Kidney (tissue), 14 donors: ENCODE measurements around the gene IL17C. TPM values are rescaled to one million over a fixed set of nuclear protein-coding genes. Genes with fewer than 3 reads are reported as not detected.

ENCODE experiments used
- DNase-seq, 5 donors: peaks; one replicate each; pipeline ENCODE4 v3.0.0-alpha.2; 2013 to 2020
- FAIRE-seq: peaks from 2 replicates; lab custom pipeline; 2012; peaks lifted over from hg19 to GRCh38; lab: Jason Lieb, UNC
- H3K27ac ChIP-seq, 2 donors: one replicate each; pipeline ENCODE4 v1.7.0; 2013; ENCODE audit warnings: low read depth in 2 of 2, low read length in 2 of 2, inconsistent platforms in 1 of 2
- H3K27me3 ChIP-seq: one replicate; pipeline ENCODE4 v1.7.1; 2013; ENCODE audit warnings: low read length, inconsistent platforms; ENCODE audit not compliant: control insufficient read depth, insufficient read depth
- H3K36me3 ChIP-seq, 3 donors: one replicate each; pipeline versions ENCODE4 v1.7.0 to v1.7.1; 2013; ENCODE audit warnings: low read length in 3 of 3, control low read depth in 1 of 3, inconsistent platforms in 1 of 3; ENCODE audit not compliant: insufficient read depth in 3 of 3, control insufficient read depth in 2 of 3
- H3K4me1 ChIP-seq, 3 donors: one replicate each; pipeline versions ENCODE4 v1.7.0 to v1.7.1; 2013; ENCODE audit warnings: low read length in 3 of 3, inconsistent platforms in 1 of 3, low read depth in 1 of 3; ENCODE audit not compliant: control insufficient read depth in 2 of 3, insufficient read depth in 2 of 3
- H3K4me3 ChIP-seq, 3 donors: one replicate each; pipeline versions ENCODE4 v1.7.0 to v1.8.1; 2013; ENCODE audit warnings: low read length in 3 of 3, control low read depth in 1 of 3, inconsistent platforms in 1 of 3
- H3K9ac ChIP-seq, 3 donors: one replicate each; pipeline versions ENCODE4 v1.7.0 to v1.7.1; 2013; ENCODE audit warnings: low read length in 3 of 3, control low read depth in 1 of 3, inconsistent platforms in 1 of 3
- H3K9me3 ChIP-seq, 3 donors: one replicate each; pipeline versions ENCODE4 v1.7.0 to v1.7.1; 2013; ENCODE audit warnings: low read length in 3 of 3, control low read depth in 1 of 3, inconsistent platforms in 1 of 3; ENCODE audit not compliant: control insufficient read depth in 2 of 3, insufficient read depth in 1 of 3
- intact Hi-C: fragments of 100-400 bp; cut with DNase I; formaldehyde crosslinking; loops from one replicate; pipeline ENCODE4 v1.11.1; 2022
- polyA plus RNA-seq: library from polyadenylated mRNA; stranded (reverse); fragments of 350-450 nt; fragmentation: Illumina TruSeq; extraction: RNeasy Lipid Tissue Mini Kit (QIAGEN cat#74804); gene quantifications from one replicate; pipeline ENCODE4 v1.2.3, GENCODE V29; 2014; ENCODE audit warnings: low read depth, low replicate concordance; ENCODE audit not compliant: insufficient read depth
- total RNA-seq: library from RNA; stranded (reverse); fragmentation: NEBNext Ultra II Directional; extraction: Animal tissue kit (Norgen Biotek cat#: 25700); gene quantifications from one replicate; pipeline ENCODE4 v1.2.1, GENCODE V29; 2021
- TF ChIP-seq, protein P1 (sequence below): IDR thresholded peaks from 3 replicates; pipeline ENCODE4 v1.5.1; 2012; ENCODE audit warnings: mild to moderate bottlenecking, moderate library complexity, borderline replicate concordance; ENCODE audit not compliant: insufficient read depth; ENCODE audit errors: extremely low read depth
- donor health status: control.
- donor health status: control.
- donor health status: control.
- donor health status: control.
- donor health status: control.
- donor health status: DM: yes; HTN: yes; CAD: no.
- donor health status: Normal renal cell carcinoma (clear cell type).

The IL17C gene
- total and polyA plus RNA-seq, 2 donors from 2014 or later = not detected

DNA sequence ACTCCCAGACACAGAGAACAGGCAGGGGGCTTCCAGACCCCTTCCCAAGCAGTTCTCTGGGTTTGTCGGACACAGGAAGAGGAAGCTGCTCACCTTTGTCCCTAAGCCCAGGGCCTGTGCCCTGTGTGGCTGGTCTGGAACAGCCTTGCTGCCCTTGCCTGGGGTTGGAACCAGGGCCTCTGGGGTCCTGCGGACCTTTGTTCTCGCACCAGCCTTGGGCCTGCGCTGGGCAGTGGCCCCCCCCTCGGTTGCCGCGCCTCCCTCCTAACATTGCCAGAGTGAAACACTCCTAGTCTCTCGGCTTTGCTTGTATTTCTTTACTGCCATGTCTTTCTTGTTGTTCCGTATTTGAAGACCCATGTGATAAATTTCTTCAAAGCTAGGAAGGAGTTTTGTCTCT, 8.5 kb upstream of the IL17C start:
- intact Hi-C loops = no loop called here
- Histone ChIP-seq H3K4me3 (no peak overlapping the region), H3K4me1 (peaks cover 0 to 3% (median 0%) of the 10 kb centered on the region in 3 donors), H3K9me3 (no peaks in the 10 kb centered on the region), H3K9ac (no peak overlapping the region), H3K27ac (no peak overlapping the region), H3K36me3 (peaks cover 0 to 12% (median 3%) of the 10 kb centered on the region in 3 donors), H3K27me3 (no peaks in the 10 kb centered on the region)
- TF ChIP-seq, protein P1, sequence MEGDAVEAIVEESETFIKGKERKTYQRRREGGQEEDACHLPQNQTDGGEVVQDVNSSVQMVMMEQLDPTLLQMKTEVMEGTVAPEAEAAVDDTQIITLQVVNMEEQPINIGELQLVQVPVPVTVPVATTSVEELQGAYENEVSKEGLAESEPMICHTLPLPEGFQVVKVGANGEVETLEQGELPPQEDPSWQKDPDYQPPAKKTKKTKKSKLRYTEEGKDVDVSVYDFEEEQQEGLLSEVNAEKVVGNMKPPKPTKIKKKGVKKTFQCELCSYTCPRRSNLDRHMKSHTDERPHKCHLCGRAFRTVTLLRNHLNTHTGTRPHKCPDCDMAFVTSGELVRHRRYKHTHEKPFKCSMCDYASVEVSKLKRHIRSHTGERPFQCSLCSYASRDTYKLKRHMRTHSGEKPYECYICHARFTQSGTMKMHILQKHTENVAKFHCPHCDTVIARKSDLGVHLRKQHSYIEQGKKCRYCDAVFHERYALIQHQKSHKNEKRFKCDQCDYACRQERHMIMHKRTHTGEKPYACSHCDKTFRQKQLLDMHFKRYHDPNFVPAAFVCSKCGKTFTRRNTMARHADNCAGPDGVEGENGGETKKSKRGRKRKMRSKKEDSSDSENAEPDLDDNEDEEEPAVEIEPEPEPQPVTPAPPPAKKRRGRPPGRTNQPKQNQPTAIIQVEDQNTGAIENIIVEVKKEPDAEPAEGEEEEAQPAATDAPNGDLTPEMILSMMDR = no peak
- DNase-seq (no peak), FAIRE-seq (no peak)

DNA sequence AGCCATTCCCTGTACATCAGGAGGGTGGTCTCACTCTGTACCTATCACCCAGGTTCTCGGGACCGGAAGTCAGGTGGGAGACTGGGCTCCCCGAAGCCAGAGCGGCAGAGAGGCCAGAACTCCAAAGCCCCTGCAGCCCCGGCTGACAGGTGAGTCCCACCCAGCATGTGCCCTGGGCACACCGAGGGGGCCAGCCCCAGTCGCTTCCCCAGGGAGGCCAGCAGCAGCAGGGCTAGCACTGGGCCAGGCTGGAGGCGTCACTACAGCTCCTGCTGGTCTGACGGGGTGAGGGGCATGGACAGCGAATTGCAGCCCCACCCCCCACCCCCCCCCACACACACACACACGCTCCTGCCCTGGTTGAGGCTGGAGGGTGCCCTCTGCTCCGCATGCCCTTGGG, 7.9 kb upstream of the IL17C start:
- H3K4me1 ChIP-seq = peaks cover 0 to 3% (median 0%) of the 10 kb centered on the region in 3 donors
- no peak for FAIRE-seq
- no peak overlapping the region for H3K4me3 ChIP-seq
- peaks cover 0 to 8% (median 3%) of the 10 kb centered on the region in 3 donors for H3K36me3 ChIP-seq
- no peak overlapping the region for H3K9ac ChIP-seq
- no peak for DNase-seq
- TF ChIP-seq, protein P1 = no peak
- H3K9me3 ChIP-seq = no peaks in the 10 kb centered on the region
- no peak overlapping the region for H3K27ac ChIP-seq
- no peaks in the 10 kb centered on the region for H3K27me3 ChIP-seq
- intact Hi-C loops = no loop called here

DNA sequence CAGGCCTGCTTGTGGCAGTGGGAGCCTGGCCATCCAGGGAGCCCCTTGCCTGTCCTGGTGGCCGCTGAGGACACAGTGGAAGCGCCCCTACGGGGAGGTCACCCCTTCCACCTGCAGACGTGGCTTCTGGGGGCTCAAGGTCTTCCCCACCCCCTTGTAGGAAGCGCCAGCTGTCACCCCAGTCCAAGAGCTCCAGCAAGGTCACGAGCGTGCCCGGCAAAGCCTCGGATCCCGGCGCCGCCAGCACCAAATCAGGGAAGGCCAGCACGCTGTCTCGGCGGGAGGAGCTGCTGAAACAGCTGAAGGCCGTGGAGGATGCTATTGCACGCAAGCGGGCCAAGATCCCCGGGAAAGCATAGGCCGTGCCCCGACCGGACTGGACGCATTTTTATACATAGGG, 7.4 kb upstream of the IL17C start:
- peaks cover 0 to 3% (median 0%) of the 10 kb centered on the region in 3 donors for H3K4me1 ChIP-seq
- H3K36me3 ChIP-seq = peaks cover 0 to 8% (median 3%) of the 10 kb centered on the region in 3 donors
- H3K9me3 ChIP-seq = no peaks in the 10 kb centered on the region
- H3K9ac ChIP-seq = no peak overlapping the region
- intact Hi-C loops = no loop called here
- TF ChIP-seq, protein P1 = no peak
- H3K4me3 ChIP-seq = no peak overlapping the region
- FAIRE-seq (no peak), DNase-seq (no peak)
- no peaks in the 10 kb centered on the region for H3K27me3 ChIP-seq
- H3K27ac ChIP-seq = no peak overlapping the region

DNA sequence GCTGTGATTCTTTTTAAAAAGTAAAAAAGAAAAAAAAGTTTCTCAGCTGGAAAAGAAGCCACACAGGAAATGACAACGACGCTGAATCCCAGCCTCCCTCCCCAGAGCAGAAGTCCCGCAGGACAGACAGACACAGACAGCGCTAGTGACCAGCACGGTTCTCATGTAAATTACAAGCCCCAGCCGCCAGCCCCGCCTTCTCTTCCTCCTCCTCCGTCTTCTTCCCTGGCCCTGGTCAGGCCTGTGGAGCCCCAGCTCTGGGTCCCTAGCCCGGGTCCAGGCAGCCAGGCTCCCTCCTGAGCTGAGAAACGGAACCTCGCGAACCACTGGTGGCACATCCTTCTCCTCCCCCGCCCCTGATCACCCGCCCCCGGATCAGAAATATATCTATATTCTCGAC, 7.0 kb upstream of the IL17C start:
- FAIRE-seq (no peak), DNase-seq (no peak)
- Histone ChIP-seq H3K9me3 (no peaks in the 10 kb centered on the region), H3K27me3 (no peaks in the 10 kb centered on the region), H3K9ac (no peak overlapping the region), H3K27ac (no peak overlapping the region), H3K36me3 (peaks cover 0 to 8% (median 3%) of the 10 kb centered on the region in 3 donors), H3K4me1 (peaks cover 0 to 3% (median 0%) of the 10 kb centered on the region in 3 donors), H3K4me3 (no peak overlapping the region)
- TF ChIP-seq, protein P1 = no peak
- intact Hi-C loops = no loop called here
